SK-N-SH treated with all-trans-retinoic acid at 6 μM for 48 hours (cell line): Measurements from ENCODE around the gene SLC22A14.

Source experiments
- ATAC-seq: fragments of 200-7000 bp; cut with Tn5 transposase; 3 replicates; pipeline ENCODE4 v1.9.1; 2020; ENCODE audit warnings: mild to moderate bottlenecking, moderate library complexity
- ARNTL ChIP-seq: fragments of 450-650 bp; formaldehyde crosslinking; IDR thresholded peaks from 2 replicates; pipeline ENCODE4 v1.5.0; 2020; ENCODE audit warnings: low read depth, mild to moderate bottlenecking, moderate library complexity, borderline replicate concordance
- BACH2 ChIP-seq: fragments of 250-450 bp; sonication (Bioruptor Pico); IDR thresholded peaks from 2 replicates; pipeline ENCODE4 v1.9.0; 2021; ENCODE audit warnings: mild to moderate bottlenecking, borderline replicate concordance
- CSDC2 ChIP-seq: fragments of 250-450 bp; sonication (Bioruptor Pico); IDR thresholded peaks from 2 replicates; pipeline ENCODE4 v1.5.0; 2020; ENCODE audit warnings: mild to moderate bottlenecking, moderate library complexity
- CSRNP3 ChIP-seq: fragments of 250-450 bp; sonication (Bioruptor Pico); IDR thresholded peaks from 2 replicates; pipeline ENCODE4 v1.5.1; 2021; ENCODE audit warnings: mild to moderate bottlenecking, moderate library complexity
- ESRRG ChIP-seq: fragments of 250-450 bp; sonication (Bioruptor Pico); IDR thresholded peaks from 2 replicates; pipeline ENCODE4 v1.6.1; 2021; ENCODE audit warnings: mild to moderate bottlenecking
- GLIS3 ChIP-seq: fragments of 250-450 bp; sonication (Bioruptor Pico); IDR thresholded peaks from 2 replicates; pipeline ENCODE4 v1.5.0; 2020; ENCODE audit warnings: mild to moderate bottlenecking, moderate library complexity
- ISL1 ChIP-seq: fragments of 250-450 bp; sonication (Bioruptor Pico); IDR thresholded peaks from 2 replicates; pipeline ENCODE4 v2.1.2; 2022; ENCODE audit warnings: mild to moderate bottlenecking, moderate library complexity
- OSR1 ChIP-seq: fragments of 250-450 bp; sonication (Bioruptor Pico); IDR thresholded peaks from 2 replicates; pipeline ENCODE4 v1.8.0; 2022; ENCODE audit warnings: moderate library complexity, mild to moderate bottlenecking, inconsistent platforms
- POU6F1 ChIP-seq: fragments of 250-450 bp; sonication (Bioruptor Pico); IDR thresholded peaks from 2 replicates; pipeline ENCODE4 v1.8.0; 2021; ENCODE audit warnings: low read depth, mild to moderate bottlenecking, moderate library complexity, borderline replicate concordance
- PPARA ChIP-seq: fragments of 250-450 bp; sonication (Bioruptor Pico); IDR thresholded peaks from 2 replicates; pipeline ENCODE4 v1.5.0; 2020; ENCODE audit warnings: mild to moderate bottlenecking, borderline replicate concordance
- RARB ChIP-seq: fragments of 250-450 bp; sonication (Bioruptor Pico); IDR thresholded peaks from 2 replicates; pipeline ENCODE4 v1.8.0; 2021; ENCODE audit warnings: mild to moderate bottlenecking, moderate library complexity
- SNAI2 ChIP-seq: fragments of 250-450 bp; sonication (Bioruptor Pico); IDR thresholded peaks from 2 replicates; pipeline ENCODE4 v1.5.0; 2020; ENCODE audit warnings: mild to moderate bottlenecking, moderate library complexity
- TCF4 ChIP-seq: fragments of 250-450 bp; sonication (Bioruptor Pico); IDR thresholded peaks from 2 replicates; pipeline ENCODE4 v1.8.0; 2021; ENCODE audit warnings: mild to moderate bottlenecking, moderate library complexity, borderline replicate concordance
- TOX ChIP-seq: fragments of 250-450 bp; sonication (Bioruptor Pico); IDR thresholded peaks from 2 replicates; pipeline ENCODE4 v1.8.0; 2021; ENCODE audit warnings: mild to moderate bottlenecking, moderate library complexity, borderline replicate concordance
- TSHZ2 ChIP-seq: fragments of 250-450 bp; sonication (Bioruptor Pico); IDR thresholded peaks from 2 replicates; pipeline ENCODE4 v1.5.0; 2020; ENCODE audit warnings: mild to moderate bottlenecking, moderate library complexity
- ZC3H10 ChIP-seq: fragments of 250-450 bp; sonication (Bioruptor Pico); IDR thresholded peaks from 2 replicates; pipeline ENCODE4 v1.5.1; 2021; ENCODE audit warnings: mild to moderate bottlenecking, moderate library complexity
- ZFP3 ChIP-seq: fragments of 250-450 bp; sonication (Bioruptor Pico); IDR thresholded peaks from 2 replicates; pipeline ENCODE4 v1.5.0; 2020; ENCODE audit warnings: mild to moderate bottlenecking, moderate library complexity
- ZFP30 ChIP-seq: fragments of 450-650 bp; formaldehyde crosslinking; IDR thresholded peaks from 2 replicates; pipeline ENCODE4 v1.5.0; 2022; ENCODE audit warnings: mild to moderate bottlenecking, moderate library complexity
- ZNF565 ChIP-seq: fragments of 450-650 bp; formaldehyde crosslinking; conservative IDR thresholded peaks from 2 replicates; pipeline ENCODE4 v1.5.0; 2020; ENCODE audit warnings: low read depth, mild to moderate bottlenecking, moderate library complexity
- ZNF70 ChIP-seq: fragments of 450-650 bp; formaldehyde crosslinking; IDR thresholded peaks from 2 replicates; pipeline ENCODE4 v1.5.0; 2020; ENCODE audit warnings: mild to moderate bottlenecking, moderate library complexity
- ZNF8 ChIP-seq: fragments of 450-650 bp; formaldehyde crosslinking; IDR thresholded peaks from 2 replicates; pipeline ENCODE4 v1.5.0; 2020; ENCODE audit warnings: mild to moderate bottlenecking, moderate library complexity
- TF ChIP-seq, protein P1 (sequence below): fragments of 250-450 bp; sonication (Bioruptor Pico); IDR thresholded peaks from 2 replicates; pipeline ENCODE4 v1.5.1; 2020; ENCODE audit warnings: low read depth, mild to moderate bottlenecking, moderate library complexity
- TF ChIP-seq, protein P2 (sequence below): fragments of 250-450 bp; sonication (Bioruptor Pico); IDR thresholded peaks from 2 replicates; pipeline ENCODE4 v1.8.0; 2020; ENCODE audit warnings: mild to moderate bottlenecking, moderate library complexity, borderline replicate concordance

The SLC22A14 gene

GRCh38 chr3:38264353-38264771 lies 17.7 kb upstream of the SLC22A14 start:
- peak; percentile 44; the same call in 2 of the 3 replicates for ATAC-seq
- TF ChIP-seq, protein P1, sequence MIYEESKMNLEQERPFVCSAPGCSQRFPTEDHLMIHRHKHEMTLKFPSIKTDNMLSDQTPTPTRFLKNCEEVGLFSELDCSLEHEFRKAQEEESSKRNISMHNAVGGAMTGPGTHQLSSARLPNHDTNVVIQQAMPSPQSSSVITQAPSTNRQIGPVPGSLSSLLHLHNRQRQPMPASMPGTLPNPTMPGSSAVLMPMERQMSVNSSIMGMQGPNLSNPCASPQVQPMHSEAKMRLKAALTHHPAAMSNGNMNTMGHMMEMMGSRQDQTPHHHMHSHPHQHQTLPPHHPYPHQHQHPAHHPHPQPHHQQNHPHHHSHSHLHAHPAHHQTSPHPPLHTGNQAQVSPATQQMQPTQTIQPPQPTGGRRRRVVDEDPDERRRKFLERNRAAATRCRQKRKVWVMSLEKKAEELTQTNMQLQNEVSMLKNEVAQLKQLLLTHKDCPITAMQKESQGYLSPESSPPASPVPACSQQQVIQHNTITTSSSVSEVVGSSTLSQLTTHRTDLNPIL (CRISPR knock-in tag), result no peak
- TF ChIP-seq ESRRG (CRISPR knock-in tag) (no peak), ARNTL (CRISPR knock-in tag) (no peak), ZNF565 (CRISPR knock-in tag) (no peak), ZNF8 (CRISPR knock-in tag) (no peak), ZC3H10 (CRISPR knock-in tag) (no peak), PPARA (CRISPR knock-in tag) (no peak), CSDC2 (CRISPR knock-in tag) (no peak), SNAI2 (CRISPR knock-in tag) (no peak), TSHZ2 (CRISPR knock-in tag) (no peak), RARB (no peak), ZFP3 (CRISPR knock-in tag) (no peak), OSR1 (CRISPR knock-in tag) (no peak), BACH2 (no peak), GLIS3 (CRISPR knock-in tag) (no peak), ZFP30 (CRISPR knock-in tag) (no peak), TCF4 (CRISPR knock-in tag) (no peak), POU6F1 (CRISPR knock-in tag) (no peak), ZNF70 (no peak)
- TF ChIP-seq, protein P2, sequence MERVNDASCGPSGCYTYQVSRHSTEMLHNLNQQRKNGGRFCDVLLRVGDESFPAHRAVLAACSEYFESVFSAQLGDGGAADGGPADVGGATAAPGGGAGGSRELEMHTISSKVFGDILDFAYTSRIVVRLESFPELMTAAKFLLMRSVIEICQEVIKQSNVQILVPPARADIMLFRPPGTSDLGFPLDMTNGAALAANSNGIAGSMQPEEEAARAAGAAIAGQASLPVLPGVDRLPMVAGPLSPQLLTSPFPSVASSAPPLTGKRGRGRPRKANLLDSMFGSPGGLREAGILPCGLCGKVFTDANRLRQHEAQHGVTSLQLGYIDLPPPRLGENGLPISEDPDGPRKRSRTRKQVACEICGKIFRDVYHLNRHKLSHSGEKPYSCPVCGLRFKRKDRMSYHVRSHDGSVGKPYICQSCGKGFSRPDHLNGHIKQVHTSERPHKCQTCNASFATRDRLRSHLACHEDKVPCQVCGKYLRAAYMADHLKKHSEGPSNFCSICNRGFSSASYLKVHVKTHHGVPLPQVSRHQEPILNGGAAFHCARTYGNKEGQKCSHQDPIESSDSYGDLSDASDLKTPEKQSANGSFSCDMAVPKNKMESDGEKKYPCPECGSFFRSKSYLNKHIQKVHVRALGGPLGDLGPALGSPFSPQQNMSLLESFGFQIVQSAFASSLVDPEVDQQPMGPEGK (CRISPR knock-in tag), result no peak

GRCh38 chr3:38264779-38265178 lies 17.3 kb upstream of the SLC22A14 start:
- ATAC-seq, result no peak
- TF ChIP-seq OSR1 (CRISPR knock-in tag) (no peak), BACH2 (no peak), ISL1 (no peak), CSRNP3 (CRISPR knock-in tag) (no peak), RARB (no peak), TSHZ2 (CRISPR knock-in tag) (no peak), ZNF565 (CRISPR knock-in tag) (no peak), ZFP3 (CRISPR knock-in tag) (no peak), SNAI2 (CRISPR knock-in tag) (no peak), TOX (CRISPR knock-in tag) (no peak), ZC3H10 (CRISPR knock-in tag) (no peak), ARNTL (CRISPR knock-in tag) (no peak), POU6F1 (CRISPR knock-in tag) (no peak), ESRRG (CRISPR knock-in tag) (no peak)
- TF ChIP-seq, protein P1 (CRISPR knock-in tag), result no peak
